Measurements from ENCODE around the gene TBK1. TPM values are rescaled to one million over a fixed set of nuclear protein-coding genes. Genes with fewer than 3 reads are reported as not detected.

TBK1 gene
- total RNA-seq, 1 donor from 2014 or later: 19.8 TPM

- no peak overlapping the region for H3K4me3 ChIP-seq (ENCODE audit: low read length in 3 of 3)
- no peaks in the 10 kb centered on the region for H3K27me3 ChIP-seq (ENCODE audit: control insufficient read depth in 3 of 3, insufficient read depth in 3 of 3, low read length in 3 of 3)
- no peaks in the 10 kb centered on the region for H3K4me1 ChIP-seq (ENCODE audit: control insufficient read depth in 3 of 3, insufficient read depth in 3 of 3, low read length in 3 of 3)
- no peak overlapping the region for H3K27ac ChIP-seq (ENCODE audit: low read depth, low read length)
- H3K9me3 ChIP-seq (ENCODE audit: control insufficient read depth in 3 of 3, low read length in 3 of 3): no peaks in the 10 kb centered on the region
- no peak overlapping the region for H3K9ac ChIP-seq (ENCODE audit: low read depth in 1 of 3, low read length in 3 of 3)
- H3K36me3 ChIP-seq (ENCODE audit: control insufficient read depth in 3 of 3, insufficient read depth in 3 of 3, low read length in 3 of 3): peaks cover 12 to 49% (median 32%) of the 10 kb centered on the region in 3 donors
These were observed 39.8 kb downstream of the TBK1 start for GRCh38 chr12:64491718-64492117.

DNA sequence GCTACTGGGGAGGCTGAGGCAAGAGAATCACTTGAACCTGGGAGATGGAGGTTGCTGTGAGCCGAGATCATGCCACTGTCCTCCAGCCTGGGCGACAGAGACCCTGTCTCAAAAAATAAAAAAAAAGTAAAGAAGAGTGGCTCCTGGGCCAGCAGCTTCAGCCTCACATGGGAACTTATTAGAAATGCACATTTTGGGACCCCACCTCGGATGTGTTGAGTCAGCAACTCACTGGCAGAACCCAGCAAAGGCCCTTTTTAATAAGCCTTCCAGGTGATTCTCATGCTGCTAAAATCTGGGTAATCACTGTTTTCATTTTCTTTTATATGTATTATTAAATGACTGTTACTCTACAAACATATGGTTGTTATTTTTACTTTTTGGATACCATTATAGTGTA is 41.6 kb downstream of the TBK1 start:
- Histone ChIP-seq H3K4me3 (ENCODE audit: low read length in 3 of 3) (no peak overlapping the region), H3K27ac (ENCODE audit: low read depth, low read length) (no peak overlapping the region), H3K4me1 (ENCODE audit: control insufficient read depth in 3 of 3, insufficient read depth in 3 of 3, low read length in 3 of 3) (no peaks in the 10 kb centered on the region), H3K9ac (ENCODE audit: low read depth in 1 of 3, low read length in 3 of 3) (no peak overlapping the region), H3K9me3 (ENCODE audit: control insufficient read depth in 3 of 3, low read length in 3 of 3) (no peaks in the 10 kb centered on the region), H3K27me3 (ENCODE audit: control insufficient read depth in 3 of 3, insufficient read depth in 3 of 3, low read length in 3 of 3) (no peaks in the 10 kb centered on the region), H3K36me3 (ENCODE audit: control insufficient read depth in 3 of 3, insufficient read depth in 3 of 3, low read length in 3 of 3) (peaks cover 18 to 60% (median 34%) of the 10 kb centered on the region in 3 donors)

DNA sequence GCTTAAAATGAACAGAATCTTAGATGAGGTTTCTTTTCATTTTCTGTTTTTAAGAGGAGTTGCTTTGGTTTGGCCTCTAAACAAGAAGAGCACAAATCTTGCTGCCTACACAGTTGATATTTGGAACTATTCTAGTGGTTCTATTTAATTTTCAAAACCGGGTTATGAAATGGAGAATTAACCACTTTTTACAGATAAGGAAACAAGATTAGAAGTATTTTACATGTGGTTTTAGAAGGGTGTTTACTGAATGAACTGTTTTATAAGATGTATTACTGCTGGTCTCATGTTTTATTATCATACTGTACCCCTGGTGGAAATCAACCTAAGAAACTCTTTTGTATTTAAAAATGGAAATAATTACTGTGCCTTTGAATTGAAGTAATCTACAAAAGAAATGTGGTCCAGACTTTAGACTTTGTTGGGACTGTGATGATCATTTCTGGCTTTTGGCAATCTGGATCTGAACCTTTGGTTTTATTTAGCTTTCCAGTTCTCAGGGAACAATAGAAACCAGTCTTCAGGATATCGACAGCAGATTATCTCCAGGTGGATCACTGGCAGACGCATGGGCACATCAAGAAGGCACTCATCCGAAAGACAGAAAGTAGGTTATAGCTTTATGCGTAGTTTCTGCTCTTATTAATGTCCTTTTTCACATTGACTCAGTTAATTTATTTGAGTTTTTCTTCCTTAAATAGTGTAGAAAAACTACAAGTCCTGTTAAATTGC is 43.2 kb downstream of the TBK1 start:
- H3K9me3 ChIP-seq (ENCODE audit: control insufficient read depth in 3 of 3, low read length in 3 of 3): no peaks in the 10 kb centered on the region
- H3K27ac ChIP-seq (ENCODE audit: low read depth, low read length): no peak overlapping the region
- no peak overlapping the region for H3K9ac ChIP-seq (ENCODE audit: low read depth in 1 of 3, low read length in 3 of 3)
- peaks cover 16 to 62% (median 38%) of the 10 kb centered on the region in 3 donors for H3K36me3 ChIP-seq (ENCODE audit: control insufficient read depth in 3 of 3, insufficient read depth in 3 of 3, low read length in 3 of 3)
- no peak overlapping the region for H3K4me3 ChIP-seq (ENCODE audit: low read length in 3 of 3)
- H3K4me1 ChIP-seq (ENCODE audit: control insufficient read depth in 3 of 3, insufficient read depth in 3 of 3, low read length in 3 of 3): no peaks in the 10 kb centered on the region
- no peaks in the 10 kb centered on the region for H3K27me3 ChIP-seq (ENCODE audit: control insufficient read depth in 3 of 3, insufficient read depth in 3 of 3, low read length in 3 of 3)

DNA sequence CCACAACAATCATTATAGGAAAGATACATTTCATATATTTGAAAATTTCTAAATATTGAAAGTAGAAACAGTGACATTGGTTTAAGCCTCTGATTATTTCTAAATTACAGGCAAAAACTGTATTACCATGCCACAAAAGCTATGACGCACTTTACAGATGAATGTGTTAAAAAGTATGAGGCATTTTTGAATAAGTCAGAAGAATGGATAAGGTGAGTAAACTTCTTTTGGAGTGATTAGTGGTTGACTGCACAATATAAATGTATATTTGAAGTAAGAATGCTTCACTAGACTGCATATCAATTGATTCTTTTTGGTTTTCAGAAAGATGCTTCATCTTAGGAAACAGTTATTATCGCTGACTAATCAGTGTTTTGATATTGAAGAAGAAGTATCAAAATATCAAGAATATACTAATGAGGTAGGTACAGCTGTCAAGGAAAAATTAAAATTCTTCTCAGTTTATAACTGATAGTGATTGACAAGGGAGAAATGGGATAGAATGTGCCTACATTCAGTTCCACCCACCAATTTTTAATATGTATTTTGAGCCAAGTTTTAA is 45.0 kb downstream of the TBK1 start:
- Histone ChIP-seq H3K27me3 (ENCODE audit: control insufficient read depth in 3 of 3, insufficient read depth in 3 of 3, low read length in 3 of 3) (no peaks in the 10 kb centered on the region), H3K9ac (ENCODE audit: low read depth in 1 of 3, low read length in 3 of 3) (no peak overlapping the region), H3K36me3 (ENCODE audit: control insufficient read depth in 3 of 3, insufficient read depth in 3 of 3, low read length in 3 of 3) (peaks cover 9 to 48% (median 33%) of the 10 kb centered on the region in 3 donors), H3K4me3 (ENCODE audit: low read length in 3 of 3) (no peak overlapping the region), H3K27ac (ENCODE audit: low read depth, low read length) (no peak overlapping the region), H3K4me1 (ENCODE audit: control insufficient read depth in 3 of 3, insufficient read depth in 3 of 3, low read length in 3 of 3) (no peaks in the 10 kb centered on the region), H3K9me3 (ENCODE audit: control insufficient read depth in 3 of 3, low read length in 3 of 3) (no peaks in the 10 kb centered on the region)

DNA sequence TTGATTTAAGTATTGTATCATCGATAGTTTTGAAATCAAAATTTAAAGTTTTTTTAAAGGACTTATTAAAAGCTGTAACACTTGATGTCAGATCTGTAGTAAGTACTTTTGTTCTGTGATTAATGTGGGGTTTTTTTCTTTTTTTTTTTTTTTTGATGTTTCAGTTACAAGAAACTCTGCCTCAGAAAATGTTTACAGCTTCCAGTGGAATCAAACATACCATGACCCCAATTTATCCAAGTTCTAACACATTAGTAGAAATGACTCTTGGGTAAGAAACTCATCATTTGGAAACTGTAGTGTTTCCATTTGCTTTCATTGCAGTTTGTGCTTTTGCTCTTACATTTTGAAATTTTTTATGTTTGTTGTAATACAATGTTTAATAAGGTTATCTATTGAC is 45.6 kb downstream of the TBK1 start:
- H3K4me1 ChIP-seq (ENCODE audit: control insufficient read depth in 3 of 3, insufficient read depth in 3 of 3, low read length in 3 of 3): no peaks in the 10 kb centered on the region
- no peak overlapping the region for H3K9ac ChIP-seq (ENCODE audit: low read depth in 1 of 3, low read length in 3 of 3)

DNA sequence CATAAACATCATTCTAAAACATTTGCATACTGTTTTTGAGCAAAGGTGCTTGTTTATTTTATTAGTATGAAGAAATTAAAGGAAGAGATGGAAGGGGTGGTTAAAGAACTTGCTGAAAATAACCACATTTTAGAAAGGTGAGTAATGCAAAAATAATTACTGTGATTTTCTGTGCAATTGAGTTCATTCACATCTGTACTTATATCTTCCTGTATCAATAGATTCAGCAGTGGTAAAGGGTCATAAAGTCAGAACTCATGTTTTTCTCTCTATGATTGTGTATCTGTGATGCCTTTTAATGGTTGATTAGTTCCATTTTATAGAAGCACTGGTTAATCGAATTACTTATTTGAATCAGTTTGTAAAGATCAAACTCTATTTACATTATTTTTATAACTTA is 46.0 kb downstream of the TBK1 start:
- Histone ChIP-seq H3K4me1 (ENCODE audit: control insufficient read depth in 3 of 3, insufficient read depth in 3 of 3, low read length in 3 of 3) (no peaks in the 10 kb centered on the region), H3K9ac (ENCODE audit: low read depth in 1 of 3, low read length in 3 of 3) (no peak overlapping the region), H3K4me3 (ENCODE audit: low read length in 3 of 3) (no peak overlapping the region), H3K36me3 (ENCODE audit: control insufficient read depth in 3 of 3, insufficient read depth in 3 of 3, low read length in 3 of 3) (peaks cover 9 to 46% (median 31%) of the 10 kb centered on the region in 3 donors), H3K27ac (ENCODE audit: low read depth, low read length) (no peak overlapping the region), H3K27me3 (ENCODE audit: control insufficient read depth in 3 of 3, insufficient read depth in 3 of 3, low read length in 3 of 3) (no peaks in the 10 kb centered on the region), H3K9me3 (ENCODE audit: control insufficient read depth in 3 of 3, low read length in 3 of 3) (no peaks in the 10 kb centered on the region)

More for the DNA sequence above, 45.6 kb downstream of the TBK1 start:
- Histone ChIP-seq H3K36me3 (ENCODE audit: control insufficient read depth in 3 of 3, insufficient read depth in 3 of 3, low read length in 3 of 3) (peaks cover 9 to 46% (median 31%) of the 10 kb centered on the region in 3 donors), H3K9me3 (ENCODE audit: control insufficient read depth in 3 of 3, low read length in 3 of 3) (no peaks in the 10 kb centered on the region), H3K4me3 (ENCODE audit: low read length in 3 of 3) (no peak overlapping the region), H3K27ac (ENCODE audit: low read depth, low read length) (no peak overlapping the region), H3K27me3 (ENCODE audit: control insufficient read depth in 3 of 3, insufficient read depth in 3 of 3, low read length in 3 of 3) (no peaks in the 10 kb centered on the region)

GRCh38 chr12:64500394-64500793 is 48.5 kb downstream of the TBK1 start:
- no peaks in the 10 kb centered on the region for H3K4me1 ChIP-seq (ENCODE audit: control insufficient read depth in 3 of 3, insufficient read depth in 3 of 3, low read length in 3 of 3)
- H3K9me3 ChIP-seq (ENCODE audit: control insufficient read depth in 3 of 3, low read length in 3 of 3): no peaks in the 10 kb centered on the region
- H3K9ac ChIP-seq (ENCODE audit: low read depth in 1 of 3, low read length in 3 of 3): no peak overlapping the region
- no peak overlapping the region for H3K4me3 ChIP-seq (ENCODE audit: low read length in 3 of 3)
- H3K36me3 ChIP-seq (ENCODE audit: control insufficient read depth in 3 of 3, insufficient read depth in 3 of 3, low read length in 3 of 3): peaks cover 6 to 34% (median 31%) of the 10 kb centered on the region in 3 donors
- no peaks in the 10 kb centered on the region for H3K27me3 ChIP-seq (ENCODE audit: control insufficient read depth in 3 of 3, insufficient read depth in 3 of 3, low read length in 3 of 3)
- H3K27ac ChIP-seq (ENCODE audit: low read depth, low read length): no peak overlapping the region

DNA sequence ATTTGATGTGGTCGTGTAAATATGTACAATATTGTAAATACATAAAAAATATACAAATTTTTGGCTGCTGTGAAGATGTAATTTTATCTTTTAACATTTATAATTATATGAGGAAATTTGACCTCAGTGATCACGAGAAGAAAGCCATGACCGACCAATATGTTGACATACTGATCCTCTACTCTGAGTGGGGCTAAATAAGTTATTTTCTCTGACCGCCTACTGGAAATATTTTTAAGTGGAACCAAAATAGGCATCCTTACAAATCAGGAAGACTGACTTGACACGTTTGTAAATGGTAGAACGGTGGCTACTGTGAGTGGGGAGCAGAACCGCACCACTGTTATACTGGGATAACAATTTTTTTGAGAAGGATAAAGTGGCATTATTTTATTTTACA is 49.6 kb downstream of the TBK1 start:
- H3K36me3 ChIP-seq (ENCODE audit: control insufficient read depth in 3 of 3, insufficient read depth in 3 of 3, low read length in 3 of 3): peaks cover 6 to 32% (median 26%) of the 10 kb centered on the region in 3 donors
- H3K27ac ChIP-seq (ENCODE audit: low read depth, low read length): no peak overlapping the region
- no peaks in the 10 kb centered on the region for H3K27me3 ChIP-seq (ENCODE audit: control insufficient read depth in 3 of 3, insufficient read depth in 3 of 3, low read length in 3 of 3)
- H3K9me3 ChIP-seq (ENCODE audit: control insufficient read depth in 3 of 3, low read length in 3 of 3): no peaks in the 10 kb centered on the region
- no peaks in the 10 kb centered on the region for H3K4me1 ChIP-seq (ENCODE audit: control insufficient read depth in 3 of 3, insufficient read depth in 3 of 3, low read length in 3 of 3)
- no peak overlapping the region for H3K4me3 ChIP-seq (ENCODE audit: low read length in 3 of 3)
- no peak overlapping the region for H3K9ac ChIP-seq (ENCODE audit: low read depth in 1 of 3, low read length in 3 of 3)

DNA sequence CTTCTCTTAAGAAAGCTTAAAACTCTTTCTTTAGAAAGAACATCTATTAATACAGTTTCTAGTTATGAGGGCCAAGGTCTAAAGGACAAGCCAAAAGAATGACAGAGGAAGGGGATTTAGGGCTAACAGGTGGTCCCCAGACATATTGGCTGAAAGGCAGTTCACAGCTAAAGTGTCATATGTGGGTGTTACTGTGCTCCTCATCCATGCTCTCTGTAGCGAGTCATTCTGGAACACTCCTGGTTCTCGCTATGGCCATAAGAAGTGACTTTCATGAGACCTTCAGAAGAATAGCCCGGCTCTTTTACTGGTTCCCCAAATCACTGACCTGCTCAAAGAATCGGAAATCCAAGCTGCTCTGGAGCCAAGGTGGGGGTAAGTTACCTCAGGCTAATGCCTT is 55.0 kb downstream of the TBK1 start:
- Histone ChIP-seq H3K27ac (ENCODE audit: low read depth, low read length) (peak overlapping the region; percentile 59), H3K9me3 (ENCODE audit: control insufficient read depth in 3 of 3, low read length in 3 of 3) (no peaks in the 10 kb centered on the region), H3K4me1 (ENCODE audit: control insufficient read depth in 3 of 3, insufficient read depth in 3 of 3, low read length in 3 of 3) (peaks cover 0 to 7% (median 0%) of the 10 kb centered on the region in 3 donors), H3K36me3 (ENCODE audit: control insufficient read depth in 3 of 3, insufficient read depth in 3 of 3, low read length in 3 of 3) (no peaks in the 10 kb centered on the region), H3K4me3 (ENCODE audit: low read length in 3 of 3) (peak overlapping the region in 2 of 3 donors; percentile 36 to 45), H3K27me3 (ENCODE audit: control insufficient read depth in 3 of 3, insufficient read depth in 3 of 3, low read length in 3 of 3) (no peaks in the 10 kb centered on the region), H3K9ac (ENCODE audit: low read depth in 1 of 3, low read length in 3 of 3) (peak overlapping the region in 2 of 3 donors; percentile 50 to 57)

- H3K27ac ChIP-seq (ENCODE audit: low read depth, low read length): no peak overlapping the region
- no peak overlapping the region for H3K9ac ChIP-seq (ENCODE audit: low read depth in 1 of 3, low read length in 3 of 3)
- no peaks in the 10 kb centered on the region for H3K36me3 ChIP-seq (ENCODE audit: control insufficient read depth in 3 of 3, insufficient read depth in 3 of 3, low read length in 3 of 3)
- H3K4me1 ChIP-seq (ENCODE audit: control insufficient read depth in 3 of 3, insufficient read depth in 3 of 3, low read length in 3 of 3): peaks cover 0 to 7% (median 0%) of the 10 kb centered on the region in 3 donors
- no peaks in the 10 kb centered on the region for H3K27me3 ChIP-seq (ENCODE audit: control insufficient read depth in 3 of 3, insufficient read depth in 3 of 3, low read length in 3 of 3)
- no peak overlapping the region for H3K4me3 ChIP-seq (ENCODE audit: low read length in 3 of 3)
- no peaks in the 10 kb centered on the region for H3K9me3 ChIP-seq (ENCODE audit: control insufficient read depth in 3 of 3, low read length in 3 of 3)
These were observed 58.7 kb downstream of the TBK1 start for GRCh38 chr12:64510667-64511066.

Data from skeletal muscle tissue (tissue), 4 donors.